ENCODE measurements around the gene DPH1. TPM values are rescaled to one million over a fixed set of nuclear protein-coding genes. Genes with fewer than 3 reads are reported as not detected.

Gene DPH1
- total RNA-seq, 1 experiment from 2014 or later, result 18.4 TPM

DNA sequence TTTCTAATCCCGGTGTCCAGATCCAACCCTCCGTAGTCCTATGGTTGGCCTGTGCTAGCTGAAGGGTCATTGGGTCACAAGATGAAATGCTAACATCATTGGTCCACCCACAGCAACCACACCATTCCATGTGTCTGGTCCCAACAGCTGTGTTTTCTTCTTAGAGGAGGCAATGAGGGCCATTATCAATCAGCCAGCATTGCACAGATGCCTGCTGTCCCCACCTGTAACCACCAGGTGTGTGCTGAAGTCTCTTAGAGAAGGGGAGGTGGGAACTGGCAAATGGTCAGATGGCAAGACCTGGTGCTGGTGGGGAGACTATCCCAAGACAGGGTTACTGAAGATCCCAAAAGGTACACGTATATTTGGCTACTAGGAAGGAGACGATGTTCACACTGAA is 62.3 kb downstream of the DPH1 start:
- Histone ChIP-seq H3K27me3 (no peaks in the 10 kb centered on the region), H3K9me3 (no peaks in the 10 kb centered on the region), H3K4me3 (no peak overlapping the region), H3K36me3 (no peaks in the 10 kb centered on the region)
- DNase-seq, result no peak

DNA sequence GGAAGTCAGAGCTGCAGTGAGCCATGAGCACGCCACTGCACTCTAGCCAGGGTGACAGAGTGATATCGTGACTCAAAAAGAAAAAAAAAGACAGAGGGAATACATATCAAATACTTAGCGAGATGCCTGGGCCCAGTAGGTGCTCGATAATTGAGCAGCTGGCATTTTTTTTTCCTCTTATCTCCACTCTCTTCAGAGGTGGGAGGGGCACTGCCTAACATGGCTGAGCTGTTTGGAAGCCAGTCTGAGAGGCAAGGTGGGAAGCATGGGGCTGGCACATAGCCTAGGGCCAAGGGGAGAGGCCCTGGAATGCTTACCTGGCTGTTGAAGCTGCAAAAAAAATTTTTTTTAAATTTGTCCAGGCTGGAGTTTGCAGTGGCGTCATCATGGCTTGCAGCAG is 63.4 kb downstream of the DPH1 start:
- DNase-seq, result no peak
- Histone ChIP-seq H3K4me3 (no peak overlapping the region), H3K9me3 (no peaks in the 10 kb centered on the region), H3K27me3 (no peaks in the 10 kb centered on the region), H3K36me3 (no peaks in the 10 kb centered on the region)

Other genes starting within 250 kb of the DPH1 start
- gene SMYD4, start 200.3 kb upstream of the DPH1 start, total RNA-seq (2014; rRNA removed; shearing (Covaris generic); ENCODE audit: low replicate concordance), result 6.3 and 9.6 TPM in 2 replicates
- gene RPA1, start 200.1 kb upstream of the DPH1 start, total RNA-seq (2014; rRNA removed; shearing (Covaris generic); ENCODE audit: low replicate concordance), result 34.6 and 49.4 TPM in 2 replicates
- gene RTN4RL1, start 4.8 kb upstream of the DPH1 start, total RNA-seq (2014; rRNA removed; shearing (Covaris generic); ENCODE audit: low replicate concordance), result 4.9 and 8.9 TPM in 2 replicates
- 36.6 and 51.8 TPM in 2 replicates for gene OVCA2, start 11.9 kb downstream of the DPH1 start, total RNA-seq (2014; rRNA removed; shearing (Covaris generic); ENCODE audit: low replicate concordance)
- gene HIC1, start 24.9 kb downstream of the DPH1 start, total RNA-seq (2014; rRNA removed; shearing (Covaris generic); ENCODE audit: low replicate concordance), result 0.89 and 1.1 TPM in 2 replicates

Measured in MG63 (cell line).